ENCODE measurements around the gene PTPRG. TPM values are rescaled to one million over a fixed set of nuclear protein-coding genes. Genes with fewer than 3 reads are reported as not detected.

Gene PTPRG
- total and polyA plus RNA-seq, 2 donors (not counting 3 experiments of a cell fraction or from before 2014, with no cell fraction given), result 8.9 to 39.1 TPM

GRCh38 chr3:61967019-61967418, 405.6 kb downstream of the PTPRG start:
- Histone ChIP-seq H3K4me3 (replicated peaks in 1 of 3; ENCODE audit: insufficient read depth in 1 of 3, low read depth in 1 of 3, low read length in 3 of 3) (no peak overlapping the region), H3K9ac (replicated peaks; ENCODE audit: extremely low read depth, insufficient read depth, low read length) (no peak overlapping the region), H3K27ac (ENCODE audit: insufficient read depth, low read depth, low read length) (no peak overlapping the region), H3K9me3 (replicated peaks; ENCODE audit: control insufficient read depth, insufficient read depth, low read length) (no peaks in the 10 kb centered on the region), H2AFZ (ENCODE audit: low read depth, low read length) (no peak overlapping the region), H3K36me3 (ENCODE audit: control insufficient read depth in 2 of 2, extremely low read depth in 1 of 2, insufficient read depth in 2 of 2, low read length in 2 of 2) (no peaks in the 10 kb centered on the region), H3K4me1 (ENCODE audit: control insufficient read depth, extremely low read depth, insufficient read depth, low read length) (peaks cover 2% of the 10 kb centered on the region), H3K9me1 (replicated peaks; ENCODE audit: control insufficient read depth, extremely low read depth, insufficient read depth, low read length) (no peaks in the 10 kb centered on the region), H4K20me1 (replicated peaks; ENCODE audit: control insufficient read depth, extremely low read depth, insufficient read depth, low read length) (no peaks in the 10 kb centered on the region), H3K79me2 (ENCODE audit: control insufficient read depth, insufficient read depth, low read length) (no peaks in the 10 kb centered on the region), H3K4me2 (ENCODE audit: insufficient read depth, low read length) (no peak overlapping the region), H3K27me3 (ENCODE audit: control insufficient read depth in 2 of 2, insufficient read depth in 2 of 2, low read length in 2 of 2) (no peaks in the 10 kb centered on the region)
- DNase-seq (ENCODE audit: low read depth, low spot score) (no peak), FAIRE-seq (no peak)
- BruUV-seq (replicated peaks), result no TSS peak
- no peak for TF ChIP-seq POLR2A (IDR thresholded peaks at IDR 0.05; ENCODE audit: low read depth, low read length)
- dilution Hi-C loops (cut with MboI; ENCODE audit: extremely low pct_ligation_motif_present, low sequenced_read_pairs), result no loop called here
- ChIA-PET CTCF (no interaction called here), POLR2A (no interaction called here)
- intact Hi-C loops (cut with micrococcal nuclease), result no loop called here

- dilution Hi-C loops (cut with MboI; ENCODE audit: extremely low pct_ligation_motif_present, low sequenced_read_pairs) (no loop called here), intact Hi-C loops (cut with micrococcal nuclease) (no loop called here)
- Histone ChIP-seq H3K79me2 (ENCODE audit: control insufficient read depth, insufficient read depth, low read length) (no peaks in the 10 kb centered on the region), H3K4me2 (ENCODE audit: insufficient read depth, low read length) (no peak overlapping the region), H3K27ac (ENCODE audit: insufficient read depth, low read depth, low read length) (no peak overlapping the region), H4K20me1 (replicated peaks; ENCODE audit: control insufficient read depth, extremely low read depth, insufficient read depth, low read length) (no peaks in the 10 kb centered on the region), H3K27me3 (ENCODE audit: control insufficient read depth in 2 of 2, insufficient read depth in 2 of 2, low read length in 2 of 2) (no peaks in the 10 kb centered on the region), H3K36me3 (ENCODE audit: control insufficient read depth in 2 of 2, extremely low read depth in 1 of 2, insufficient read depth in 2 of 2, low read length in 2 of 2) (no peaks in the 10 kb centered on the region), H3K4me1 (ENCODE audit: control insufficient read depth, extremely low read depth, insufficient read depth, low read length) (peaks cover 2% of the 10 kb centered on the region), H2AFZ (ENCODE audit: low read depth, low read length) (no peak overlapping the region), H3K9me1 (replicated peaks; ENCODE audit: control insufficient read depth, extremely low read depth, insufficient read depth, low read length) (no peaks in the 10 kb centered on the region), H3K9me3 (replicated peaks; ENCODE audit: control insufficient read depth, insufficient read depth, low read length) (no peaks in the 10 kb centered on the region), H3K4me3 (replicated peaks in 1 of 3; ENCODE audit: insufficient read depth in 1 of 3, low read depth in 1 of 3, low read length in 3 of 3) (no peak overlapping the region), H3K9ac (replicated peaks; ENCODE audit: extremely low read depth, insufficient read depth, low read length) (no peak overlapping the region)
- POLR2A ChIA-PET, result no interaction called here
- no TSS peak for BruUV-seq (replicated peaks)
- CTCF ChIA-PET, result interaction anchor here (0.7 kb wide), 1 partner anchor 30 kb away, joined by 3 read pairs; no protein-coding TSS in a partner anchor
- FAIRE-seq (no peak), DNase-seq (ENCODE audit: low read depth, low spot score) (no peak)
- TF ChIP-seq GATA2 (IDR thresholded peaks at IDR 0.05; ENCODE audit: insufficient read depth, insufficient read length, low read depth, low read length) (no peak), POLR2AphosphoS5 (IDR thresholded peaks at IDR 0.05; ENCODE audit: insufficient read depth, low read depth, low read length) (no peak), POLR2A (IDR thresholded peaks at IDR 0.05; ENCODE audit: low read depth, low read length) (no peak), MYC (IDR thresholded peaks at IDR 0.05; ENCODE audit: low read depth, low read length) (no peak), FOS (IDR thresholded peaks at IDR 0.05; ENCODE audit: borderline replicate concordance, insufficient read depth, low read length) (no peak), MAX (IDR thresholded peaks at IDR 0.05; ENCODE audit: insufficient read depth, insufficient read length) (no peak), EZH2 (IDR thresholded peaks at IDR 0.05; ENCODE audit: borderline replicate concordance, low read depth, low read length, severe bottlenecking) (no peak), CTCF (IDR thresholded peaks at IDR 0.05; ENCODE audit: extremely low read depth in 1 of 2, insufficient read depth in 1 of 2, low read depth in 1 of 2, low read length in 2 of 2) (no peak), JUN (IDR thresholded peaks at IDR 0.05; ENCODE audit: borderline replicate concordance, insufficient read depth, insufficient read length, low read depth) (no peak)
Observed at GRCh38 chr3:61967937-61968336, 406.6 kb downstream of the PTPRG start.
